HepG2 (cell line): ENCODE results near the gene NFIC. TPM values are rescaled to one million over a fixed set of nuclear protein-coding genes. Genes with fewer than 3 reads are reported as not detected.
A peak's percentile ranks its signal among the peaks of the same experiment; 100 is the strongest.
"Not testable (repeated sequence)": the region's sequence is repeated elsewhere in the genome, so short reads cannot be mapped to it uniquely, and the experiment has no call there.

ENCODE experiments used
- ATAC-seq: fragments of 200-7000 bp; cut with Tn5 transposase; 3 replicates; pipeline ENCODE4 v1.9.1; 2020; ENCODE audit warnings: mild to moderate bottlenecking, moderate library complexity
- BruUV-seq: library from RNA; stranded (reverse); fragments of 400-500 nt; replicated peaks from 2 replicates; lab custom pipeline; 2021; lab: Mats Ljungman, UMichigan
- CTCF ChIA-PET: fragments of 300-600 bp; formaldehyde crosslinking; extraction: SDS; loops from one replicate; lab custom pipeline; 2021; ENCODE audit warnings: low total read pairs, inconsistent platforms, low intra/inter-chr PET ratio; lab: Yijun Ruan, JAX
- POLR2A ChIA-PET: fragments of 350-600 bp; sonication (Branson Sonifier 250); formaldehyde crosslinking; loops from one replicate; lab custom pipeline; 2020; ENCODE audit warnings: antibody characterized with exemption, inconsistent platforms; lab: Yijun Ruan, JAX
- DNase-seq: peaks from one replicate; pipeline ENCODE4 v3.0.0-alpha.2; 2015; ENCODE audit warnings: low spot score
- FAIRE-seq: peaks from 3 replicates; lab custom pipeline; 2011; peaks lifted over from hg19 to GRCh38; lab: Jason Lieb, UNC
- H2AFZ ChIP-seq: one replicate; pipeline ENCODE4 v1.6.1; 2011; ENCODE audit warnings: low read length, inconsistent platforms
- H3K27ac ChIP-seq: fragments of 300-600 bp; 3 replicates; pipeline ENCODE4 v1.8.0; 2011; ENCODE audit warnings: mixed run types, mild to moderate bottlenecking, mixed read lengths, low read length, inconsistent platforms; ENCODE audit not compliant: insufficient read depth; ENCODE audit errors: extremely low read length
- H3K27me3 ChIP-seq, 2 experiments: fragments of 200-600 bp in 1 of 2; 2 replicates in 1 of 2; 3 replicates in 1 of 2; pipeline versions ENCODE4 v1.6.0 to v1.8.0; 2011; ENCODE audit warnings: low read length in 2 of 2, mild to moderate bottlenecking in 2 of 2, moderate library complexity in 2 of 2, inconsistent platforms in 1 of 2; ENCODE audit not compliant: insufficient read depth in 2 of 2, control insufficient read depth in 1 of 2
- H3K36me3 ChIP-seq, 2 experiments: fragments of 200-600 bp in 1 of 2; replicated peaks in 1 of 2; 2 replicates in 1 of 2; 3 replicates in 1 of 2; pipeline versions ENCODE4 v1.5.1 to v1.8.0; 2011; ENCODE audit warnings: low read length in 2 of 2, inconsistent platforms in 1 of 2; ENCODE audit not compliant: insufficient read depth in 2 of 2, control insufficient read depth in 1 of 2
- H3K4me1 ChIP-seq: 2 replicates; pipeline ENCODE4 v1.5.1; 2012; ENCODE audit warnings: low read length, inconsistent platforms; ENCODE audit not compliant: insufficient read depth
- H3K4me2 ChIP-seq: 2 replicates; pipeline ENCODE4 v1.6.0; 2011; ENCODE audit warnings: low read depth, low read length, inconsistent platforms
- H3K4me3 ChIP-seq, 3 experiments: fragments of 200-600 bp in 1 of 3; sonication (generic), shearing (Covaris generic) in 1 of 3; replicated peaks in 1 of 3; 2 replicates each; pipeline ENCODE4 v1.5.1; 2011 to 2016; ENCODE audit warnings: low read length in 3 of 3, inconsistent platforms in 2 of 3, low read depth in 2 of 3, mild to moderate bottlenecking in 2 of 3, control low read depth in 1 of 3, mixed read lengths in 1 of 3; ENCODE audit not compliant: insufficient read depth in 1 of 3
- H3K79me2 ChIP-seq: one replicate; pipeline ENCODE4 v1.6.1; 2011; ENCODE audit warnings: low read length, inconsistent platforms; ENCODE audit not compliant: insufficient read depth
- H3K9ac ChIP-seq: 2 replicates; pipeline ENCODE4 v1.6.0; 2011; ENCODE audit warnings: mild to moderate bottlenecking, low read depth, low read length, inconsistent platforms; ENCODE audit not compliant: insufficient read depth
- H3K9me3 ChIP-seq: 2 replicates; pipeline ENCODE4 v1.5.1; 2012; ENCODE audit warnings: mild to moderate bottlenecking, low read length
- H4K20me1 ChIP-seq: 2 replicates; pipeline ENCODE4 v1.6.0; 2011; ENCODE audit warnings: inconsistent platforms, mild to moderate bottlenecking, low read length, moderate library complexity; ENCODE audit not compliant: insufficient read depth
- MBNL3 ChIP-seq: fragments of 250-450 bp; sonication (Bioruptor Pico); conservative IDR thresholded peaks from 2 replicates; pipeline ENCODE4 v1.8.0; 2022; ENCODE audit warnings: mild to moderate bottlenecking, inconsistent platforms
- PCBP2 ChIP-seq: fragments of 200-400 bp; formaldehyde crosslinking; optimal IDR thresholded peaks from 2 replicates; pipeline ENCODE3; 2018; ENCODE audit warnings: low read length, low read depth; ENCODE audit not compliant: poor library complexity, severe bottlenecking
- SUZ12 ChIP-seq: fragments of 150-350 bp; IDR thresholded peaks from 2 replicates; pipeline ENCODE4 v1.6.1; 2014; ENCODE audit warnings: low read depth, low read length
- TOE1 ChIP-seq: sonication (generic); formaldehyde crosslinking; IDR thresholded peaks from 2 replicates; pipeline ENCODE4 v1.4.0; 2020; ENCODE audit warnings: mild to moderate bottlenecking, missing genetic modification reagents
- ZNF121 ChIP-seq: sonication (generic); formaldehyde crosslinking; IDR thresholded peaks from 2 replicates; pipeline ENCODE4 v1.5.0; 2020; ENCODE audit warnings: mild to moderate bottlenecking, missing genetic modification reagents
- ZNF580 ChIP-seq: IDR thresholded peaks from 2 replicates; pipeline ENCODE4 v1.6.1; 2016; ENCODE audit warnings: low read depth, borderline replicate concordance
- ZNF629 ChIP-seq: sonication (generic); formaldehyde crosslinking; conservative IDR thresholded peaks from 2 replicates; pipeline ENCODE4 v1.5.0; 2020; ENCODE audit warnings: missing genetic modification reagents
- WGBS: methylation state at CpG from one replicate; pipeline ENCODE4 v1.1.6; 2017; ENCODE audit warnings: low lambda C conversion rate; 5-methylcytosine and 5-hydroxymethylcytosine counted together
- in situ Hi-C: cut with HindIII; loops from 2 replicates; pipeline ENCODE4 v1.10.0; 2017; ENCODE audit warnings: low pct_unique_long_range_greater_than_20kb; ENCODE audit not compliant: extremely low pct_ligation_motif_present
- intact Hi-C: fragments of 100-400 bp; cut with micrococcal nuclease; formaldehyde crosslinking; loops from one replicate; pipeline ENCODE4 v1.10.0; 2022; ENCODE audit not compliant: unreplicated experiment
- polyA plus RNA-seq, 8 experiments: library from polyadenylated mRNA; depleted of rRNA in 3 of 8; stranded (reverse) in 7 of 8; unstranded in 1 of 8; fragments of >200 nt; fragmentation: Illumina TruSeq in 4 of 8; extraction: Trizol in 4 of 8; gene quantifications; 2 replicates each; pipeline versions ENCODE4 v1.2.1 to v1.2.3, GENCODE V29; 2011 to 2016; ENCODE audit warnings: low read depth in 4 of 8, missing spikeins in 1 of 8, mixed read lengths in 1 of 8; ENCODE audit not compliant: insufficient read depth in 1 of 8
- total RNA-seq, 5 experiments: library from RNA; depleted of rRNA; stranded (reverse); fragments of >200 nt; fragmentation: Illumina TruSeq; extraction: Trizol; gene quantifications; 2 replicates each; pipeline ENCODE4 v1.2.3, GENCODE V29; 2016; ENCODE audit warnings: low read depth in 1 of 5

Gene NFIC
- total and polyA plus RNA-seq, 2 of the 13 experiments (the other 11 are each of a cell fraction or from before 2014, with no cell fraction given): 1.3 to 2.5 TPM

GRCh38 chr19:3376091-3376455 is 9.7 kb downstream of the NFIC start:
- H3K9ac ChIP-seq, H3K9me3 ChIP-seq, H2AFZ ChIP-seq, FAIRE-seq, H3K27me3 ChIP-seq, H3K4me2 ChIP-seq, intact Hi-C loops, H3K27ac ChIP-seq, H4K20me1 ChIP-seq, DNase-seq, H3K4me3 ChIP-seq, BruUV-seq, in situ Hi-C loops, CTCF ChIA-PET, H3K36me3 ChIP-seq, ATAC-seq, POLR2A ChIA-PET, H3K79me2 ChIP-seq: not testable (repeated sequence)
- H3K4me1 ChIP-seq: peaks cover 32% of the 10 kb centered on the region
- TF ChIP-seq ZNF121 (CRISPR knock-in tag): peak; percentile 55
- WGBS: 96% methylated on average over 12 of the region's 12 CpGs

- peaks cover 5% of the 10 kb centered on the region for H3K79me2 ChIP-seq
- 88% methylated on average over 9 of the region's 11 CpGs for WGBS
- no peak overlapping the region for H3K27ac ChIP-seq
- no peak overlapping the region for H3K4me3 ChIP-seq
- H3K4me2 ChIP-seq: no peak overlapping the region
- peaks cover 3 to 7% of the 10 kb centered on the region in 2 experiments; a peak in 1 of 5 replicates for H3K36me3 ChIP-seq
- DNase-seq: no peak
- peaks cover 16% of the 10 kb centered on the region for H3K4me1 ChIP-seq
- H3K9ac ChIP-seq: no peak overlapping the region
- H3K27me3 ChIP-seq: no peaks in the 10 kb centered on the region
- in situ Hi-C loops (no loop called here), intact Hi-C loops (no loop called here)
- no peaks in the 10 kb centered on the region for H4K20me1 ChIP-seq
- TF ChIP-seq MBNL3 (CRISPR knock-in tag): no peak
- no peak for TF ChIP-seq PCBP2
- TF ChIP-seq TOE1: no peak
- TF ChIP-seq SUZ12: no peak
- TF ChIP-seq ZNF629 (CRISPR knock-in tag): peak; percentile 72; the same call in 1 of the 2 replicates
- no peak for TF ChIP-seq ZNF580
- H3K9me3 ChIP-seq: no peaks in the 10 kb centered on the region
- no peak for ATAC-seq
- no peak for FAIRE-seq
- CTCF ChIA-PET: no interaction called here
- POLR2A ChIA-PET: no interaction called here
- no TSS peak for BruUV-seq
- H2AFZ ChIP-seq: no peak overlapping the region
Observed at GRCh38 chr19:3378352-3379150, 12.2 kb downstream of the NFIC start.
